HAP-1 (cell line): Measurements from ENCODE around the gene AGAP3.
A peak's percentile ranks its signal among the peaks of the same experiment; 100 is the strongest.

Experiments used
- DNase-seq, 2 experiments: peaks; one replicate each; pipeline ENCODE4 v3.0.0-alpha.2; 2016 to 2020; ENCODE audit warnings: low spot score in 2 of 2
- H3K27me3 ChIP-seq: fragments of 250-450 bp; sonication (Bioruptor Pico); 2 replicates; pipeline ENCODE4 v1.5.1; 2020; ENCODE audit warnings: low read depth, mild to moderate bottlenecking, moderate library complexity
- H3K36me3 ChIP-seq: fragments of 250-450 bp; sonication (Bioruptor Pico); replicated peaks from 2 replicates; pipeline ENCODE4 v1.5.1; 2020; ENCODE audit warnings: mild to moderate bottlenecking
- H3K4me1 ChIP-seq: fragments of 250-450 bp; sonication (Bioruptor Pico); 2 replicates; pipeline ENCODE4 v1.5.1; 2020; ENCODE audit warnings: mild to moderate bottlenecking
- H3K4me3 ChIP-seq: fragments of 250-450 bp; sonication (Bioruptor Pico); 2 replicates; pipeline ENCODE4 v1.5.1; 2020; ENCODE audit warnings: mild to moderate bottlenecking, moderate library complexity
- H3K9me3 ChIP-seq: fragments of 250-450 bp; sonication (Bioruptor Pico); 2 replicates; pipeline ENCODE4 v1.5.1; 2020; ENCODE audit warnings: mild to moderate bottlenecking, moderate library complexity
- in situ Hi-C: fragments of 300-500 bp; cut with MboI; formaldehyde crosslinking; loops from 3 replicates; pipeline ENCODE4 v1.14.3; 2020; ENCODE audit warnings: low sequenced_read_pairs, inconsistent platforms, mixed read lengths

Gene AGAP3

GRCh38 chr7:151074817-151075661, 11.2 kb upstream of the AGAP3 start:
- Histone ChIP-seq H3K36me3 (peaks cover 85% of the 10 kb centered on the region), H3K4me1 (peaks cover 9% of the 10 kb centered on the region), H3K9me3 (no peaks in the 10 kb centered on the region), H3K4me3 (no peak overlapping the region), H3K27me3 (no peaks in the 10 kb centered on the region)
- in situ Hi-C loops: no loop called here
- DNase-seq: no peak

- Histone ChIP-seq H3K9me3 (no peaks in the 10 kb centered on the region), H3K27me3 (no peaks in the 10 kb centered on the region), H3K4me1 (peaks cover 9% of the 10 kb centered on the region), H3K36me3 (peaks cover 79% of the 10 kb centered on the region), H3K4me3 (no peak overlapping the region)
- in situ Hi-C loops: no loop called here
- no peak for DNase-seq
Measured at GRCh38 chr7:151075662-151075971, 10.7 kb upstream of the AGAP3 start.

- H3K27me3 ChIP-seq: no peaks in the 10 kb centered on the region
- DNase-seq: no peak
- peaks cover 9% of the 10 kb centered on the region for H3K4me1 ChIP-seq
- H3K4me3 ChIP-seq: no peak overlapping the region
- in situ Hi-C loops: no loop called here
- peaks cover 77% of the 10 kb centered on the region for H3K36me3 ChIP-seq
- H3K9me3 ChIP-seq: no peaks in the 10 kb centered on the region
Measured at GRCh38 chr7:151075978-151076426, 10.3 kb upstream of the AGAP3 start.

- Histone ChIP-seq H3K27me3 (no peaks in the 10 kb centered on the region), H3K9me3 (no peaks in the 10 kb centered on the region), H3K4me3 (no peak overlapping the region), H3K36me3 (peaks cover 73% of the 10 kb centered on the region), H3K4me1 (peaks cover 19% of the 10 kb centered on the region)
- in situ Hi-C loops: no loop called here
- DNase-seq: peak in 1 of 2 experiments; percentile 65
Measured at GRCh38 chr7:151076863-151077704, 9.2 kb upstream of the AGAP3 start.

GRCh38 chr7:151077705-151078232, 8.5 kb upstream of the AGAP3 start:
- in situ Hi-C loops: no loop called here

GRCh38 chr7:151078233-151079040, 7.8 kb upstream of the AGAP3 start:
- Histone ChIP-seq H3K4me3 (no peak overlapping the region), H3K4me1 (peaks cover 24% of the 10 kb centered on the region), H3K36me3 (peaks cover 61% of the 10 kb centered on the region), H3K9me3 (no peaks in the 10 kb centered on the region), H3K27me3 (no peaks in the 10 kb centered on the region)
- peak in 1 of 2 experiments; percentile 50 for DNase-seq
- in situ Hi-C loops: no loop called here

More at GRCh38 chr7:151077705-151078232, 8.5 kb upstream of the AGAP3 start:
- H3K4me1 ChIP-seq: peaks cover 24% of the 10 kb centered on the region
- peaks cover 66% of the 10 kb centered on the region for H3K36me3 ChIP-seq
- DNase-seq: no peak
- no peaks in the 10 kb centered on the region for H3K9me3 ChIP-seq
- H3K27me3 ChIP-seq: no peaks in the 10 kb centered on the region
- H3K4me3 ChIP-seq: no peak overlapping the region

- Histone ChIP-seq H3K36me3 (peaks cover 51% of the 10 kb centered on the region), H3K4me3 (peak overlapping the region; percentile 98), H3K27me3 (no peaks in the 10 kb centered on the region), H3K4me1 (peaks cover 24% of the 10 kb centered on the region), H3K9me3 (no peaks in the 10 kb centered on the region)
- in situ Hi-C loops: no loop called here
- DNase-seq: no peak
Measured at GRCh38 chr7:151079199-151079910, 6.9 kb upstream of the AGAP3 start.

GRCh38 chr7:151080067-151080521, 6.2 kb upstream of the AGAP3 start:
- H3K4me3 ChIP-seq: peak overlapping the region; percentile 98
- H3K9me3 ChIP-seq: no peaks in the 10 kb centered on the region
- peak in 1 of 2 experiments; percentile 55 for DNase-seq
- in situ Hi-C loops: no loop called here
- peaks cover 44% of the 10 kb centered on the region for H3K36me3 ChIP-seq
- peaks cover 26% of the 10 kb centered on the region for H3K4me1 ChIP-seq
- H3K27me3 ChIP-seq: no peaks in the 10 kb centered on the region

GRCh38 chr7:151080522-151081169, 5.6 kb upstream of the AGAP3 start, which contains the start of gene FASTK:
Gene FASTK (minus strand): TSS chr7:151080809. CDS start chr7:151080766, 43 bp downstream.
- in situ Hi-C loops: no loop called here
- peak within 1 kb of the TSS; percentile 98 for H3K4me3 ChIP-seq
- no peaks in the 10 kb centered on the region for H3K27me3 ChIP-seq
- H3K36me3 ChIP-seq: peaks cover 38% of the 10 kb centered on the region
- DNase-seq: peak; percentile 89 to 92
- peaks cover 31% of the 10 kb centered on the region for H3K4me1 ChIP-seq
- no peaks in the 10 kb centered on the region for H3K9me3 ChIP-seq

- peaks cover 31% of the 10 kb centered on the region for H3K36me3 ChIP-seq
- no peaks in the 10 kb centered on the region for H3K27me3 ChIP-seq
- peak in 1 of 2 experiments; percentile 64 for DNase-seq
- H3K4me1 ChIP-seq: peaks cover 31% of the 10 kb centered on the region
- peak overlapping the region; percentile 98 for H3K4me3 ChIP-seq
- no peaks in the 10 kb centered on the region for H3K9me3 ChIP-seq
- in situ Hi-C loops: no loop called here
Measured at GRCh38 chr7:151081170-151082101, 4.8 kb upstream of the AGAP3 start.

GRCh38 chr7:151082141-151083070, 3.9 kb upstream of the AGAP3 start:
- in situ Hi-C loops: no loop called here
- DNase-seq: no peak
- peaks cover 31% of the 10 kb centered on the region for H3K4me1 ChIP-seq

More at GRCh38 chr7:151082141-151083070, 3.9 kb upstream of the AGAP3 start:
- H3K4me3 ChIP-seq: peak overlapping the region; percentile 98
- no peaks in the 10 kb centered on the region for H3K27me3 ChIP-seq
- H3K36me3 ChIP-seq: peaks cover 21% of the 10 kb centered on the region
- no peaks in the 10 kb centered on the region for H3K9me3 ChIP-seq
